SJSA1 (cell line): Measurements from ENCODE around the gene ZIC3. TPM values are rescaled to one million over a fixed set of nuclear protein-coding genes. Genes with fewer than 3 reads are reported as not detected.

ENCODE experiments used
- DNase-seq, 2 experiments: peaks; one replicate each; pipeline ENCODE4 v3.0.0-alpha.2; 2015 to 2020; ENCODE audit warnings: low spot score in 2 of 2, low read depth in 1 of 2
- H3K27ac ChIP-seq: fragments of 250-450 bp; sonication (Bioruptor Pico); 2 replicates; pipeline ENCODE4 v1.5.1; 2020; ENCODE audit warnings: mild to moderate bottlenecking, moderate library complexity
- H3K27me3 ChIP-seq: fragments of 250-450 bp; sonication (Bioruptor Pico); replicated peaks from 2 replicates; pipeline ENCODE4 v1.5.1; 2020; ENCODE audit warnings: mild to moderate bottlenecking, moderate library complexity
- H3K36me3 ChIP-seq: fragments of 250-450 bp; sonication (Bioruptor Pico); 2 replicates; pipeline ENCODE4 v1.5.1; 2020; ENCODE audit warnings: mild to moderate bottlenecking
- H3K4me1 ChIP-seq: fragments of 250-450 bp; sonication (Bioruptor Pico); replicated peaks from 2 replicates; pipeline ENCODE4 v1.6.1; 2021; ENCODE audit warnings: mild to moderate bottlenecking
- H3K4me3 ChIP-seq: fragments of 250-450 bp; sonication (Bioruptor Pico); 2 replicates; pipeline ENCODE4 v1.5.1; 2020; ENCODE audit warnings: mild to moderate bottlenecking
- H3K9me3 ChIP-seq: fragments of 250-450 bp; sonication (Bioruptor Pico); replicated peaks from 2 replicates; pipeline ENCODE4 v1.5.1; 2020; ENCODE audit warnings: mild to moderate bottlenecking
- total RNA-seq: library from RNA; depleted of rRNA; stranded (reverse); fragments of >200 nt; shearing (Covaris generic); gene quantifications from 2 replicates; pipeline ENCODE4 v1.2.3, GENCODE V29; 2014

Gene ZIC3
- total RNA-seq, 1 experiment from 2014 or later, result not detected

GRCh38 chrX:137566746-137567679 lies 1.1 kb downstream of the ZIC3 start:
- no peaks in the 10 kb centered on the region; the same call in 1 of the 2 replicates for H3K9me3 ChIP-seq
- peaks cover 24% of the 10 kb centered on the region for H3K27me3 ChIP-seq
- peaks cover 6% of the 10 kb centered on the region for H3K4me1 ChIP-seq
- H3K36me3 ChIP-seq, result no peaks in the 10 kb centered on the region
- no peak overlapping the region for H3K27ac ChIP-seq
- no peak for DNase-seq
- H3K4me3 ChIP-seq, result no peak overlapping the region

- Histone ChIP-seq H3K4me3 (no peak overlapping the region), H3K27ac (no peak overlapping the region), H3K36me3 (no peaks in the 10 kb centered on the region), H3K27me3 (peaks cover 24% of the 10 kb centered on the region), H3K4me1 (peaks cover 6% of the 10 kb centered on the region), H3K9me3 (no peaks in the 10 kb centered on the region; the same call in 1 of the 2 replicates)
- DNase-seq, result no peak
These were observed 1.8 kb downstream of the ZIC3 start for GRCh38 chrX:137567682-137568232.

GRCh38 chrX:137568741-137569469 lies 3.0 kb downstream of the ZIC3 start:
- no peak overlapping the region for H3K27ac ChIP-seq
- H3K4me3 ChIP-seq, result no peak overlapping the region
- no peak for DNase-seq
- peaks cover 6% of the 10 kb centered on the region for H3K4me1 ChIP-seq
- H3K9me3 ChIP-seq, result no peaks in the 10 kb centered on the region; the same call in 1 of the 2 replicates
- H3K27me3 ChIP-seq, result peaks cover 24% of the 10 kb centered on the region
- H3K36me3 ChIP-seq, result no peaks in the 10 kb centered on the region

- no peak overlapping the region for H3K4me3 ChIP-seq
- H3K9me3 ChIP-seq, result no peaks in the 10 kb centered on the region; the same call in 1 of the 2 replicates
- DNase-seq, result no peak
- no peaks in the 10 kb centered on the region for H3K36me3 ChIP-seq
- H3K4me1 ChIP-seq, result peaks cover 6% of the 10 kb centered on the region
- H3K27ac ChIP-seq, result no peak overlapping the region
- peaks cover 24% of the 10 kb centered on the region for H3K27me3 ChIP-seq
These were observed 3.6 kb downstream of the ZIC3 start for GRCh38 chrX:137569470-137569891.

GRCh38 chrX:137573324-137574101 lies 7.6 kb downstream of the ZIC3 start:
- Histone ChIP-seq H3K27me3 (no peaks in the 10 kb centered on the region), H3K4me1 (no peaks in the 10 kb centered on the region), H3K9me3 (no peaks in the 10 kb centered on the region), H3K36me3 (no peaks in the 10 kb centered on the region), H3K27ac (no peak overlapping the region), H3K4me3 (no peak overlapping the region)
- no peak for DNase-seq

- Histone ChIP-seq H3K27me3 (no peaks in the 10 kb centered on the region), H3K4me1 (no peaks in the 10 kb centered on the region), H3K9me3 (no peaks in the 10 kb centered on the region), H3K36me3 (no peaks in the 10 kb centered on the region), H3K27ac (no peak overlapping the region), H3K4me3 (no peak overlapping the region)
- DNase-seq, result no peak
These were observed 8.3 kb downstream of the ZIC3 start for GRCh38 chrX:137574102-137574783.

GRCh38 chrX:137574784-137575293 lies 8.9 kb downstream of the ZIC3 start:
- Histone ChIP-seq H3K4me3 (no peak overlapping the region), H3K27ac (no peak overlapping the region), H3K4me1 (no peaks in the 10 kb centered on the region), H3K9me3 (no peaks in the 10 kb centered on the region), H3K36me3 (no peaks in the 10 kb centered on the region), H3K27me3 (no peaks in the 10 kb centered on the region)
- DNase-seq, result no peak

GRCh38 chrX:137575596-137576255 lies 9.8 kb downstream of the ZIC3 start:
- no peaks in the 10 kb centered on the region for H3K36me3 ChIP-seq
- H3K4me3 ChIP-seq, result no peak overlapping the region
- no peaks in the 10 kb centered on the region for H3K27me3 ChIP-seq

GRCh38 chrX:137587151-137587550 lies 21.2 kb downstream of the ZIC3 start:
- no peak for DNase-seq
- Histone ChIP-seq H3K36me3 (no peaks in the 10 kb centered on the region), H3K27me3 (no peaks in the 10 kb centered on the region), H3K4me1 (no peaks in the 10 kb centered on the region), H3K9me3 (no peaks in the 10 kb centered on the region), H3K27ac (no peak overlapping the region), H3K4me3 (no peak overlapping the region)

More at GRCh38 chrX:137575596-137576255, 9.8 kb downstream of the ZIC3 start:
- Histone ChIP-seq H3K27ac (no peak overlapping the region), H3K9me3 (no peaks in the 10 kb centered on the region), H3K4me1 (no peaks in the 10 kb centered on the region)
- DNase-seq, result no peak

GRCh38 chrX:137600769-137601168 lies 34.8 kb downstream of the ZIC3 start:
- Histone ChIP-seq H3K4me3 (no peak overlapping the region), H3K4me1 (no peaks in the 10 kb centered on the region), H3K27ac (no peak overlapping the region), H3K36me3 (no peaks in the 10 kb centered on the region), H3K27me3 (no peaks in the 10 kb centered on the region), H3K9me3 (no peaks in the 10 kb centered on the region)
- no peak for DNase-seq
